ENCODE results near the gene KCTD18. TPM values are rescaled to one million over a fixed set of nuclear protein-coding genes. Genes with fewer than 3 reads are reported as not detected.

KCTD18 gene
- total and polyA plus RNA-seq, 2 of the 8 experiments (the other 6 are each of a cell fraction or from before 2014, with no cell fraction given) = 1.6 to 3.1 TPM

- H3K36me3 ChIP-seq (ENCODE audit: control insufficient read depth in 2 of 4, insufficient read depth in 4 of 4, low read length in 3 of 4) = peaks cover 12 to 52% (median 38%) of the 10 kb centered on the region in 4 experiments
- WGBS, 2 experiments (ENCODE audit: extremely low coverage in 1 of 2, insufficient coverage in 1 of 2, insufficient read length in 1 of 2, insufficient replicate concordance in 2 of 2, low coverage in 1 of 2, low lambda C conversion rate in 2 of 2, missing lambda C conversion rate in 1 of 2) = 96% methylated on average over 21 of the region's 21 CpGs; no CpG with 5 or more reads in 1 of the 2 experiments
- POLR2A ChIA-PET (ENCODE audit: partially characterized antibody) = interaction anchor here (0.8 kb wide), 1 partner anchor 26 kb away, joined by 3 read pairs; no protein-coding TSS in a partner anchor
- TF ChIP-seq RNF2 (IDR thresholded peaks at IDR 0.05; ENCODE audit: borderline replicate concordance, low read depth, low read length, missing control alignments, poor library complexity, severe bottlenecking) (no peak), SP1 (IDR thresholded peaks at IDR 0.05; ENCODE audit: low read depth, low read length) (no peak), HDAC2 (IDR thresholded peaks at IDR 0.05; ENCODE audit: borderline replicate concordance in 1 of 2, low read depth in 2 of 2, low read length in 2 of 2) (no peak), RXRA (IDR thresholded peaks at IDR 0.05; ENCODE audit: insufficient read depth, low read depth, low read length) (no peak), EZH2 (IDR thresholded peaks at IDR 0.05; ENCODE audit: low read depth, low read length, severe bottlenecking) (no peak), SP2 (IDR thresholded peaks at IDR 0.05; ENCODE audit: low read length) (no peak), POLR2A (IDR thresholded peaks at IDR 0.05; ENCODE audit: control extremely low read depth in 1 of 2, low read depth in 2 of 2, low read length in 2 of 2) (no peak), CHD2 (IDR thresholded peaks at IDR 0.05; ENCODE audit: low read length) (no peak), RBBP5 (IDR thresholded peaks at IDR 0.05; ENCODE audit: borderline replicate concordance, low read depth, low read length) (no peak), TAF7 (optimal IDR thresholded peaks at IDR 0.05; ENCODE audit: borderline replicate concordance, low read depth, low read length) (no peak), TEAD4 (IDR thresholded peaks at IDR 0.05; ENCODE audit: low read depth, low read length) (no peak), CEBPB (IDR thresholded peaks at IDR 0.05; ENCODE audit: low read depth, low read length) (no peak), SIRT6 (IDR thresholded peaks at IDR 0.05; ENCODE audit: low read length) (no peak), BCL11A (IDR thresholded peaks at IDR 0.05; ENCODE audit: low read depth in 2 of 2, low read length in 2 of 2) (no peak), BACH1 (IDR thresholded peaks at IDR 0.05; ENCODE audit: low read length) (no peak)
Observed at GRCh38 chr2:200477667-200478131, 32.2 kb downstream of the KCTD18 start.

More at GRCh38 chr2:200477667-200478131, 32.2 kb downstream of the KCTD18 start:
- H4K5ac ChIP-seq (ENCODE audit: insufficient read length, low read depth, low read length) = no peak overlapping the region
- H3K18ac ChIP-seq (ENCODE audit: extremely low read depth, low read length) = no peak overlapping the region
- no peak overlapping the region for H4K91ac ChIP-seq (replicated peaks; ENCODE audit: insufficient read length, low read length)
- H3K4me1 ChIP-seq (replicated peaks in 1 of 4; ENCODE audit: control insufficient read depth in 3 of 4, insufficient read depth in 4 of 4, low read length in 3 of 4) = peaks cover 0 to 5% (median 3%) of the 10 kb centered on the region in 4 experiments; a peak in 3 of 7 replicates
- H3K79me1 ChIP-seq (ENCODE audit: low read depth, low read length) = no peaks in the 10 kb centered on the region
- DNase-seq (ENCODE audit: low read depth in 1 of 2, low spot score in 2 of 2) (no peak), FAIRE-seq (no peak)
- H3K27ac ChIP-seq (ENCODE audit: low read depth, low read length) = no peak overlapping the region
- H2BK15ac ChIP-seq (ENCODE audit: low read length) = no peak overlapping the region
- H3K14ac ChIP-seq (ENCODE audit: insufficient read length) = no peak overlapping the region
- no peak overlapping the region for H3K23ac ChIP-seq (ENCODE audit: insufficient read length)
- H3K4me3 ChIP-seq (ENCODE audit: extremely low read depth in 1 of 4, insufficient read depth in 2 of 4, low read depth in 3 of 4, low read length in 4 of 4) = no peak overlapping the region
- no peaks in the 10 kb centered on the region for H3K23me2 ChIP-seq (ENCODE audit: low read depth, low read length)
- H3K79me2 ChIP-seq (ENCODE audit: control insufficient read depth in 1 of 2, insufficient read depth in 2 of 2, low read length in 2 of 2) = no peaks in the 10 kb centered on the region
- no peak overlapping the region for H2BK20ac ChIP-seq (ENCODE audit: low read length)
- CTCF ChIA-PET (ENCODE audit: partially characterized antibody) = interaction anchor here (1.1 to 3.3 kb wide), 2 partner anchors 136 to 492 kb away, joined by 3 to 14 read pairs; no protein-coding TSS in a partner anchor
- H4K8ac ChIP-seq (ENCODE audit: extremely low read depth, insufficient read depth, low read length) = peak overlapping the region; percentile 29; the same call in 1 of the 2 replicates
- H3K56ac ChIP-seq (replicated peaks; ENCODE audit: insufficient read length, low read depth, low read length) = no peak overlapping the region
- no peak overlapping the region for H3K4ac ChIP-seq (replicated peaks; ENCODE audit: insufficient read length, low read depth, low read length)
- no peak overlapping the region for H2BK5ac ChIP-seq (ENCODE audit: low read depth, low read length)
- H4K20me1 ChIP-seq (replicated peaks in 1 of 2; ENCODE audit: control insufficient read depth in 1 of 2, insufficient read depth in 2 of 2, low read length in 2 of 2) = no peaks in the 10 kb centered on the region
- H3K9me3 ChIP-seq (ENCODE audit: insufficient read depth in 2 of 2, low read depth in 1 of 2, low read length in 1 of 2) = no peaks in the 10 kb centered on the region
- no peak overlapping the region for H3K4me2 ChIP-seq (ENCODE audit: insufficient read depth in 1 of 2, low read depth in 2 of 2, low read length in 2 of 2)
- H2AK5ac ChIP-seq (ENCODE audit: low read depth, low read length) = no peak overlapping the region
- H2BK12ac ChIP-seq (ENCODE audit: low read depth, low read length) = no peak overlapping the region
- no peak overlapping the region for H2AFZ ChIP-seq (ENCODE audit: low read length)
- no peak overlapping the region for H2BK120ac ChIP-seq (replicated peaks; ENCODE audit: low read depth, low read length)
- no peak overlapping the region for H3K9ac ChIP-seq (replicated peaks in 1 of 4; ENCODE audit: extremely low read depth in 1 of 4, low read depth in 3 of 4, low read length in 3 of 4)
- no peaks in the 10 kb centered on the region for H3K27me3 ChIP-seq (replicated peaks in 1 of 4; ENCODE audit: control insufficient read depth in 3 of 4, extremely low read depth in 1 of 4, insufficient read depth in 3 of 4, low read length in 3 of 4)
